ENCODE data around the gene ENDOU.

ENDOU gene

DNA sequence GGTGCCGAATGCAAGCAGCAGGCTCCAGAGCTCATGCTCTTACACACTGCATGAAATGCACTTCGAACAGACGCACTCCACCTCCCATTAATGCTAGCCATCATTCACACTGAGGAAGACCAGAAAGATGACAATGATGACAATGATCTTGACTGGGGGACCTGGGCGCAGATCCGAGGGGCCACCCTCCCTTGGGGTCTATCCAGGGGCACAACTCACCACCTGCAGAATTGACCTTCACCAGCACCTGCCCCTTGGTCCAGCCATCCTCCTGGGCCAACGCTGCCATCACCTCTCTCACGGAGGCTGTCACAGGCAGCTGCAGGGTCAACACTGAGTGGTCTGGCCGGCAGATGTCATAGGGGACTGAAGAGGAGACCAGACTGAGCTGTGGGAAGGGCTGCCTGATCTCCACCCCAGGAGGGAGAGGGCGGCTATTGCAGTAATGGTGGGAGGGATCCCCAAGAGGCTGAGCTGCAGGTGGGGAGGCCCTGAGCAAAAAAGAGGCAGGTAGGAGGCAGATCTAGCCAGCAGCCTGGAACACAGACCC lies 18.1 kb upstream of the ENDOU start:
- no peak for DNase-seq (ENCODE audit: low spot score)

DNA sequence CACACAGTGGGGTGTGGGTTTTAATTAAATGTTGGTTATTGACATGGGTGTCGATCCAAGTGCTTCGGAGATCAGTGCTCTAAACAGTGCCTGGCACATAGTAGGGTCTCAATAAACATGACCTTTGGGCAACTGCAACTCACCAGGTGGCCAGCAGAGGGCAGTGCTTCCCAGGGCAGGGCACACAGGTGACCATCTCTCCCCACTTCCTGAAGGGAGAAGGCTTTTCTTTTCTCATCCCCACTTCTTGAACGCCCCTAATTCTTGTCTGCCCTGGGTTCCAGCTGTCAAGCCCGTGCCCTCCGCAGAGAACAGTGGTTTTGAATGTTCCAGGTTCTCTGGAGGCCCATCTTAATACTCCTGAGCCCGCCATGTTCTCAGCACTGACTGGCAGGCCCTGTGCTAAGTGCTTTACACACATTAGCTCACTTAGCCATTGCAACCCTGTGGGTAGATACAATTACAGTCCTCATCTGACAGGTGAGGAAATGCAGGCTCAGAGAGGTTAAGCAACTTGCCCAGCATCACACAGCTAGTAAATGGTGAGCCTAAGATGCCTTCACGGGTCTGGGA lies 17.0 kb upstream of the ENDOU start:
- DNase-seq (ENCODE audit: low spot score): peak; percentile 73

DNA sequence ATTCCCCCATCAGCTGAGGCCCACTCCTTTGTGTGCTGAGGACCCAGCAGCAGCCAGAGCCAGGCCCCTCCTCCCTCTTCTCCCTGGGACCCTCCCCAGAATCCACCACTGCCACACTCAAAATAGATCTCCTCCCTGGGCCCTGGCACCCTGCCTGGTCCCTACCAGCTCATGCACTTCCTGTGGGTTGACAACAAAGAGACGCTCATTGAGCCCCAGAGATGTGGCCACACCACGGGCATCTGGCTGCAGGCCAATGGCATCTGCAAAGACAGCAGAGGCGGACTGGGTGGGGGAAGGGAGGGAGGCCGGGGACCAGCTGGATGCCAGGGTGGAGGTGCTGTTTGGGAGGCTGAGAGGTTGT lies 16.0 kb upstream of the ENDOU start:
- DNase-seq (ENCODE audit: low spot score): no peak

DNA sequence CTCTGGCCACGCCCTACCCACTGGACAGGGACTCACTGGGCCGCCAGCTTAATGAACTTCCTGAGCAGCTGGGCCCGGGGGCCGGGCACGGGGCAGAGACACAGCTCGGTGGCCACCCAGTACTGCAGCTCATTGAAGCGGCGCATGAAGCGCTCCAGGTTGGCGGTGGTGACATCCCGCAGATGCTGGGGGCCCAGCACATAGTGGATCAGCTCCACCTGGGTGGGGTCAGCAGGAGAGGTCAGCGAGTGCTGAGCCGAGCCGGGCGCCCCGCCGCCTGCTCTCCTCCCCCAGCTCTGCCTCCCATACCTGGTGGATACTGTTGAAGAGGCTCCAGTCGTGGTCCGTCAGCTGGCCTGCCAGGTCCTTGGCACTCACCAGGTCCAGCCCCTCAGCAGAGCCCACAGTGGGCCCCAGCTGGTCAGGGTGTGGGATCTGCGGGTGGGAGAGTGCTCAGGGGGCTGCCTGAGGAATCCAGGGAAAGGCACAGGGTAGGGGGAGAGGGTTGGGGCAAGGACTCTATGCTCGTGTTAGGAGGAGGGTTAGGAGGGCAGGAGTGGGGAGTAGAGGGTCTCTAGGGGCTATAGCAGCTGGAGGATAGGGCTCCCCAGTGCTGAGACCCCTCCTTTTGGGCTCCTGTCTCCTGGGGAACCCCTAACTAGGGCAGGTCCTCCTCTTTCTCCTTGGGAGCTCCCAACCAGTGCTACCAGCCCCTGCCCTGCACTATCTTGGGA lies 15.5 kb upstream of the ENDOU start:
- DNase-seq (ENCODE audit: low spot score): no peak

DNA sequence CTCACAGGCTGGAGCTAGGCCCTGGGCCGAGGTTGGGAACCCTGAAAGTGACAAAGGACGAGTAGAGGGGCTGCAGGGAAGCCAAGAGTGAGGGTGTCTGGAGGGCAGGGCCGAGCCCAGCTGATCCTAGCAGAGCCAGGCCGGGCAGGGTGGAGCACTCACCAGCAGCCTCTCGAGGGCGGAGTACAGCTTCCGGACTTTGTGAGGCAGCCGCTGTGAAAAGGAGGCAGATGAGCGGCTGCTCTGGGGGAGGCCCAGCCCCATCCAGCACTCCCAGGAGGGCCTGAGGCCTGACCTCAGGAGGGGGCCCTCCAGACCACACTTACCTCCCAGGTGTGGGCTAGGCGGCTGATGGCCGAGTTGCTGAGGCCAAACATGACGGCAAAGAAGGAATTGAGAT lies 14.7 kb upstream of the ENDOU start:
- DNase-seq (ENCODE audit: low spot score): no peak

DNA sequence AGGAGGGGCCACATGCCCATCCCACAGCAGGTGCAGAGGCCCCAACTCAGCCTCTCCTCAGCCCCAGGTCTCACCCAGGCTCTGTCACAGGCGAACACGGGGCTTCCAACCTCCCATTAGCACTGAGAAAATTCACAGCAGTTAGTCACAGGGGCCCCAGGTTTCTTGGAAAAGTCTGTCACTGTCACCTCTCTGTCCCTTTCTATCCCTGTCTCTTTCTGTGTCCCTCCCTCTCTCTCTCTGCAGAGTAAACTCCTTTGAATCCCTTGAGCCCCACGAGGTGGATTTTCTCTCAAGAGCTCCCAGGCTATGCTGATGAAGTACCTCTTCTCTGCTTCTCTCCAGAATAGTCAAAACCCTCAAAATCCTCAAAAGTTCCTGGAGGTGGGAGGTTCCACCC lies 14.0 kb upstream of the ENDOU start:
- no peak for DNase-seq (ENCODE audit: low spot score)

DNA sequence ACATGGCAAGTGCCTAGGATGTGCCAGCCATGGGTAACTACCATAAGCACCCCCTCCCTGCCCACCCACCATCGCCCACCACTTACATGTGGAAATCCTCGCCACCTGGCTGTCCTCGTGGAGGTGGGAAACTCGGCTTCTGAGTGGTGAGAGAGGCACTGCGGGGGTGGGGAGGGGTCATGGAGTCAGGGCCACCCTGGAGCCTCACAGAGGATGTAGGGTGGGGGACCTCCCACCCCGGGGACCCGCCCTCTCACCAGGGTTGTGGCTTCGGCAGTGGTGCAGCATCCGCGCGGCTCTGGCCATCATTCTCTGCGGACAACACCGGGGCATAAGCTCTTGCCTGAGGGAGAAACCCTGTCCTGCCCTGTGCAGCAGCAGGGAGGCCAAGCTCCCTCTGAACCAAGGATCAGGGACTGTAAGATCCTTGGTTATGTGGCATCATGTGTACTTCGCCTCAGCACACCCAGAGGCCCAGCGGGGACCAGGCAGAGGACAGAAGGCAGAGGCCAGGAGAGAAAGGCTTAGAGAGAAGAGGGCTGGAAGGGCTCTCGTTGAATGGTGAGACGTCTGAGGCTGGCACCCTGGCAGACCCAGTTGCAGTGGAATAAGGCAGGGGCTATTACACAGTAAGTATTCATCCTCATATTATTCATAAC lies 12.8 kb upstream of the ENDOU start:
- no peak for DNase-seq (ENCODE audit: low spot score)

DNA sequence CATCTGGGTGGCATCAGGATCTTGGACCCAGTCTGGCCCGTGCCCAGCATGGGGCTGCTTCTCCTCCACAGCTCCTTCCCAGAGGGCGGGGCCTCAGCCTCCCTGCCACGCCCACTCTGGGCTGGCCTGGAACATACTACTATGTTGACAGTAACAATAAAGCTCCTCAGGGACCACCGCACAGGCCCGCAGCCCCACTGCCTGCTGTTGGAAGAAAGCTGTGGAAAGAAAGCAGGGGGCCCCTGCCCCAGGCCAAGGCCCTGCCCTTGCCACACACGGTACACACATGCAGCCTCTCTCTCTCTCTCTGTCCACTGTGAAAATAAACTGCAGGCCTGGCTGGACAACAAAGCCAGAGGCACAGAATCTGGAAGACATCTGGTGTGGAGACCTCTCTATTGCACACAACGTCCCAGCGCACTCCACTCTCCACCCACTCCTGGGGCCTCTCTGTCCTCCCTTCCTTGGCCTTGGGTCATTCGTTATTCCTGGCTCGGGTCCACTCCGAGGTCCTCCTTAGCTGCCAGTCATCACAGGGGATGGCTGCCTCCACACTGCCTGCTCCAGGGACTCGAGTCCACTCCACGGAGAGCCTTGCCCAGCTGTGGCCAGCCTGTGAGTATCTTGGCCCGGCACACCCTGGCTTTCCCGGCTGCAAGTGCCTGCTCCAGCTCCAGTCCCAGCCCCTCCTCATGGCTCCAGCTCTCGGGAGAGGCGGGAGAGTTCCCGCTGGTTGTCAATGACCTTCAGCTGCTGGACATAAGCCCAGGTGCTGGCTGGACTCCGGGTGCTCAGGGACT lies 11.8 kb upstream of the ENDOU start:
- DNase-seq (ENCODE audit: low spot score): no peak

DNA sequence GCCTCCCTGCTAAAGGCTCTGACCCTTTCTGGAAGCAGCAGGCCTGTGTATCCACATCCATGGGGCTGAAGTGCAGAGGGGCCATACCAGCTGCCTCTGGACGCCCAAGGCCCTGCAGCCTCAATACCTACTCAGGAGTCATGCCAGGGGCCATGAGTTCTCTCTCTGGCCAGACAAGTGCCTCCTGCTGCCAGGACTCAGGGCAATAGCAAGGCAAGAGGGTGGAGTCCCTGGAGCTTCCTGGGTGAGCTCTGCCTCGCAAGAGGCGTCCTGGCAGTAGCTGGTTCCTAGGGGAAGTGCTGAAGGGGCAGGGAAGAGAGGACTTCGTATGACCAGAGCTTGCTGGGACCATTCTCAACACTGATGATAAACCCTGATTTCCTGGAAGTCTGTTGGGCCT lies 10.9 kb upstream of the ENDOU start:
- DNase-seq (ENCODE audit: low spot score): no peak

DNA sequence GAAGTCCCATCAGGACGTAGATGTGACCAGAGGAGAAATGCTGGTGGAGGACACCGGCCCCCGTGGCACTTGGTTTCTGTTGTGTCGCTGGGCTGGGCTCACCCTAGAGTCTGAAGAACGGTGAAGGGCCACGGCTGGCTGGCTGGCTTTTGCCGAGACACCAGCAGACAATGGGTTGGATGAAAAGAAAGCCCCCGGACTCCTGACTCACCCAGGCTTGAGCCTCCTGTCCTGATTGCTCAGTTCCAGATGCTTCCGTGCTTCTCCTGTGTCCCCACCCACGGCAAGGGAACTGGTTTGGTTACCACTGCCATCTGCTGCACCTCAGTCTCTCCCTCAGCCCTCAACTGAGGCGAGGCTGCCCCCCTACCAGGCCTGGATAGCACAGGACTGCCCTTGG lies 10.4 kb upstream of the ENDOU start:
- no peak for DNase-seq (ENCODE audit: low spot score)

DNA sequence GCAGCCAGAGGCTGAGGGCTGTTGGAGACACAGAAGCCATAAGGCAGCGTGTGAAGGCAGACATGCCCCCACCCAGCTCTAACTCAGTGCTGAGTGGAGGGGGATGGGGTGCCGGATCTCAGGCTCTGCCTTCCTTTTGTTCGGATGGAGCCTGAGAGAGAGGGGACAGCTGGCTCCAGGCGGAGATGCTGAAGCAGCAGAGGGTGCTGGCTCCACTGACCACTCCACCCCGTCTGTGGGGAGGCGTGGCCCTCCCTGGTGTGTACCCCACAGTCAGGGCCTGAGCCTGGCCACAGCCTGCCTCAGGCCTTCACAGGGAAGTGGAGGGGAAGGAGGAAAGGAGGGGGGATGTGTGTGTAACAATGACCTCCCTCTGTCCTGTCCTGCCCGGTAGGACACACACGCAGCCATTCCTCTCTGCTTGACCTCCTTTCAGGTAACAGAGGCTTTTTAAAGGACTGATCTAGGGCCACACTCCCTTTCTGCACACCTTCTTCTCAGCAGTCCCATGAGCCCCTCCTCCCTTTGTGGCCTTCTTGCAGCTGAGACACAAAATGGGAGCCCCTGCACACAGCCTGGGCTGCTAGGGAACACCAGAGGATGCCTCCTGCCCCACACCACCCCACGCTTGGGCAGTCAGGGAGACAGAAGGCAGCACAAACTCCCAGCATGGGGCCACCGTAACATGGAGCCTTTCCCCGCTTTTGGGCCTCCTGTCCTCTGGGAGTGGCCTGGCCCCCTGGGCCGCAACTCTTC lies 9.6 kb upstream of the ENDOU start:
- no peak for DNase-seq (ENCODE audit: low spot score)

DNA sequence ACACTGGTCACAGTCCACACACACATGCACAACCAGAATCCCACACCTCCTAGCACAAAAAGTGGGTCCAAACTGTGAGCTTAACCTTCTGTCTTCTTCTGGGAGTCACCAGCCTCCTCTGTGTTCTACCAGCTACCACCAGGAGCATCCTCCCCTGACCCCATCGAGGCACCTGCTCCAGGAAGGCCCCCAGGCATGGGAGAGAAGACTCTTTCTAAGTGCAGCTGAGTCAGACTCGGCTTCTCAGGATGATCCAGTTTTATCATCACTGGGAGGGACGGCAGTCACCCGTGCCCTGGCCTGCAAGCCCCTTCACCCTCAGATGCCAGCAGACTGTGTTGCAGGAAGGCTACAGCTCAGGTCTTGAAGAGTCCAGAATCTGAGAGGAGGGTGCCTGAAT lies 7.9 kb upstream of the ENDOU start:
- DNase-seq (ENCODE audit: low spot score): no peak

DNA sequence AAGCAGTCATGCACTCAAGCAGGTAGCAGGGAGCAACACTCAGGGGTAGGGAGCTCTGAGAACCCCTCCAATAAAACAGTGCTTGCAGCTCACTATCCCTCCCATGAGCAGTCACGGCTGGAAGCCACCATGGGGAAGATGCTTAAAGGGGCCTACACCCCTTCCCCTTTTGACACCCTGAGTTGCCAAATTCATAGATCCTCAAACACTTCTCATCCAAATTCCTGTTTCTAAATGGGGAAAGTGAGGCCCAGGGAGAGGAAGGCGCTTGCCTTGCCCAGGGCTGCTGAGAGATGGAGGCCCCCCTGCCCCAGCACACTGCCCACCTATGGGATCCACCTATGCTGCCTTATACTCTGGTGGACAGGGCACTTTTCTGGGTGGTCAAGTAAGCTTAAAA lies 7.2 kb upstream of the ENDOU start:
- DNase-seq (ENCODE audit: low spot score): no peak

DNA sequence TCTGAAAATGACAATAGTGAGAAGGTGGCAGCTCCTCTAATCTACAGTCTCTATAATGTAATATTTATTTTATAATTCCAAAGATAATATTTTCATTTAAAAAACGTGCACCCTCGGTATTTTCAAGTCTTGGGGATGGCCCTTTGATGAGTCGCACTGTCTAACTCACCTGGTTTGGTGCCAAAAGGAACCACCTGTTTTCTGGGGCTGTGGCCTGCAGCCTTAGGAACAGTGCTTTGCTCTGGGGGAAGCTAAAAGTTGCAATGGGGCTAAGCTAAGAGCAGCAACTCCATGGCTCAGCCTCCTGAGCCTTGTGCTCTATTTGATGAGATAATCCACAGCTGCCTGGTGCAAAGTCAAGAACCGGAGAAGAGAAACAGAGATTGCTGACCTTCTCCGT lies 6.4 kb upstream of the ENDOU start:
- no peak for DNase-seq (ENCODE audit: low spot score)

DNA sequence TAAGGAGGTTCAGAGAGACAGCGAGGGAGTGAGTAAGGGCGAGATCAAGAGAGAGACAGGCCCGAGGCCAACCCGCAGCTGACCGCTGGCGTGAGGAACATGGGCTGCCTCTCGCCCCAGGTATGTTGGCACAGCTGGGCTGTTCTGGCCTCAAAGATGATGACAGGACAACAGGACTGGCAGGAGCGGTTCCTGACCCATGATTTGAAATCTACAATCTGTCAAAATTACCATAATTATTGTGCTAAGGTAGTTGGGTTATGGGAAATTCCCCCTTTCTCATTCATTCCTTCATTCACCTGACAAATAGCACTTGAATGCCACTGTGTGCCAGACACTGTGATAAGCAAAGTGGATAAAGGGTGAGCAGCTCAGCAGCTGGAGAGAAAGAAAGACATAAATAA lies 5.1 kb upstream of the ENDOU start:
- DNase-seq (ENCODE audit: low spot score): no peak

DNA sequence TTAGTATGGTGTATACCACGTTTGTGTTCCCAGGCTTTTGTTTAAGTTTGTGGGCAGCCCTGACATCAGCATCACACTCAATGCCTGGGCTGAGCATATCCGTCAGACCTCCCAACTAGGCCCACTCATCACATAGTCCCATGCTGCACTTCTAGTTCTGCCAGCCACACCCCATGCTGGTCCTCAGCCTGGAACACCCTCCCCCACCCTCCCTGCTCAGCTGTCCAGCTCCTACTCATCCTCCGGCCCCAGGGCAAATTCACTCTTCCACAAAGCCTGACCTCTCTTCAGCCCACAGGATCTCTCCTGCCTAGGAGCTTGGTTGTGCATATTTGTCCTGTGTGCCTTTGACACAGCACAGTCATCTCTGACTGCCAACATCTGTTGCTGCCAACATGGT lies 3.9 kb upstream of the ENDOU start:
- DNase-seq (ENCODE audit: low spot score): no peak

DNA sequence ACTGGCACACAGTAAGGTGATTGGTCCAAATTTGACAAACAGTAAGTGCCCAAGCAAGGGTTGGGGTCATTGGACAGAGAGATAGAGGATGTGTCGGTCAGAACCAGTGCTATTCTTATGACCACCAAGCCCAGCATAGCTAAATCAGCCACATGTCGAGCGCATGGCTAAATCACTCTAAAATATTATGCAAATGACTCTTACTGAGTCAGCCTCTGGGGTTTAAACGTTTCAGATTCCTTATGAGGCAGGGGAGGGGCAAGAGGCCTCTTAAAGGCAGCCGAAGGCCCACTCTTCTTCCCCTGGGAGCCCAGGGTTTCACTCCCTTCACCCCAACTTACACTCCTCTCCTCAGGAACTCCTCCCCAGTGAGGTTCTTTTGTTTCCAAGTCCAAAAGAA lies 603 bp upstream of the ENDOU start:
- DNase-seq (ENCODE audit: low spot score): no peak

DNA sequence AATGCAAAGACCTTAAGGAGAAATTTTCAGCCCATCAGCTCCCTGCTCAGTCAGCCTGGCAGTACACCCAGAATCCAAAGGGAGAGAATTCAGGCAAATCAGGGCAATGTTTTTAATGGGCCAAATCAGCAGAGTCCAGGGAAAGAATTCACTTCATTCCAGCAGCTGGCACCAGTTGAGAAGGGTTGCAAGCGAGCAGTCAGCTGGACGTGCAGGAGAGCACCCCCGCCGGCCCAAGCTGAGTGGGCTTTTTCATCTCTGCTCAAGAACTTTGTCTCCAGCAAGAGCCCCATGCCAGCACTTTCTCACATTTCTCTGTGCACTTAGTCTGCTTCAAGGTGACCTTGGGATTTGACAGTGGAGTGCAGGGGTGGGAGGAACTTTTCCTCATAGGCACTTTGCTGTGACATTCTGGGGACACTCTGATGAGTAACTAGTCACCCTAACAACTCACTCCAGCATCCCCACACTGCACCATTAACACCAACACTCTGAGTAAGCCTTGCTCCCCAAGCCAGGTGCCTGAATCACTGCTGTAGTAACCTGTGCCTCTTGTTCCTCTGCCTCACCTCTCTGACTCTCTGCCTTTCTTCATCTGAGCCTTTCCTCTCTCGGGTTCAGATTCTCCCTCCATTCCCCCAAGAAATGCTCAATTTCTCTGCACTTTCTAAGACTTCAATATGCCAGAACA lies 2.2 kb downstream of the ENDOU start:
- no peak for DNase-seq (ENCODE audit: low spot score)

DNA sequence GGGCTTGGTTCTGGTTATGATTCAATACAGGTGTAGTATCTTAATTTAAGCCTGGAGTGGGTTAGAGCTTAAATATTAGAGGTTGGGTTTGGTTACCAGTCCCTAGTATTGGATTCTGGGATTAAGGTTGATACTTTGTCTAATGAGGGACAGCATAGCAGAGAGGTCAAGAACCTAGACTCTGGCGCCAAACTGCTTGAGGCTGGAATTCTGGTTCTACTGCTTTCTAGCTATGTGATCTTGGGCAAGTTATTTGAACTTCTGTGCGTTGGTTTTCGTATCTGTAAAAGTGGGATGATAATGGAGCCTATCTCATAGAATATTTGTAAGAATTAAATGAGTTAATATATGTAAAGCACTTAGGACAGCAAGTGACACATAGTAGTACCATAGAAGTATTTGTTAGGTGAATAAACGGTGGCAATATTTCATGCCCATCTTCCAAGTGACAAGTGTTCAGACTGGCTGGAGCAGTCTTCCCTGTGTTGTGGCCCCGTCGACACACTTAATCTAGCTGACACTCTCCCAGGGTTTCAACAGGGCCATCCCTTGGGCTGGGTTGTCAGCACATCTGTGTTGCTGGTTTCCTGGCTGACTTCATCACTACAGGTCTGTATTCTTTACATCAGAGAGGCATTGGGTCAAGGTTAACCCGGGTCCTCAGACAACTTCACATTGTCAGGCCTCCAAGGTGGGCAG lies 3.0 kb downstream of the ENDOU start:
- no peak for DNase-seq (ENCODE audit: low spot score)

DNA sequence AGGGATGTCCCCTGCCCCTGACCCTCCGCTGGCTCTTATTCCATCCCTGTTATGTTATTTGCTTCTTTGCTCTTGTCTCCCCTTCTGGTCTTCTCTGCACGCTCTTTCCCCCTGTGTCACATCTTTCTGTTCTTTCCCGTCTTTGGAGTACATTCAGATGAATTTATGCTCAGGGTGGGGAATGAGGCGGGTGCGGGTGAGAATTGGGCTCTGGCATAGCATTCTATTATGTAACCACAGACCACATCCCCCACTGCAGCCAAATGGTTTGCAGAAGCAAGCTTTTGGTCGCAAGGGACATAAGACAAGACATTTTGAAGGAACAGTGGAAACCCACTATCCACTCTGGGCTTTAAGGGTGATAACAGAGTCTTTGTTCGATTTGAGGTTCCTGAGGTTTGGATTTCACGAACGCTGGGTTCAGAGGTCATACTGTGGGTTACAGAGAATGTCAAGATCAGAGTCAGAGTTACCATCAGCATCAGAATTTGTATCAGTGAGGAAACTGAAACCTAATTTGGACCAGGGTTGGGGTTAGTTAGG lies 3.8 kb downstream of the ENDOU start:
- no peak for DNase-seq (ENCODE audit: low spot score)
